Endodermal cell (in vitro differentiated cells): ENCODE results near the gene ALOX5AP. TPM values are rescaled to one million over a fixed set of nuclear protein-coding genes. Genes with fewer than 3 reads are reported as not detected.

ENCODE experiments used
- DNase-seq: peaks from one replicate; pipeline ENCODE4 v3.0.0-alpha.2; 2017
- H3K27ac ChIP-seq: 2 replicates; pipeline ENCODE4 v1.5.1; 2013; ENCODE audit warnings: mild to moderate bottlenecking, low read depth, low read length, moderate library complexity
- H3K27me3 ChIP-seq: 2 replicates; pipeline ENCODE4 v1.6.1; 2013; ENCODE audit warnings: mild to moderate bottlenecking, low read length, moderate library complexity; ENCODE audit not compliant: insufficient read depth, control insufficient read depth, poor library complexity, severe bottlenecking
- H3K36me3 ChIP-seq: 2 replicates; pipeline ENCODE4 v1.7.0; 2013; ENCODE audit warnings: mild to moderate bottlenecking, low read length, moderate library complexity; ENCODE audit not compliant: control insufficient read depth, insufficient read depth
- H3K4me1 ChIP-seq: one replicate; pipeline ENCODE4 v1.7.0; 2013; ENCODE audit warnings: low read length; ENCODE audit not compliant: control insufficient read depth, insufficient read depth
- H3K4me3 ChIP-seq: 2 replicates; pipeline ENCODE4 v1.5.1; 2013; ENCODE audit warnings: mild to moderate bottlenecking, low read length, moderate library complexity
- H3K9ac ChIP-seq: 2 replicates; pipeline ENCODE4 v1.6.1; 2013; ENCODE audit warnings: mild to moderate bottlenecking, low read length, moderate library complexity; ENCODE audit not compliant: poor library complexity, severe bottlenecking; ENCODE audit errors: extremely low read depth
- H3K9me3 ChIP-seq: 2 replicates; pipeline ENCODE4 v1.6.1; 2013; ENCODE audit warnings: mild to moderate bottlenecking, low read length, moderate library complexity; ENCODE audit not compliant: control insufficient read depth
- H3K27ac Mint-ChIP-seq: 2 replicates; pipeline ENCODE4 v1.8.0; 2020; ENCODE audit warnings: mixed read lengths
- H3K27me3 Mint-ChIP-seq: 2 replicates; pipeline ENCODE4 v1.8.0; 2021; ENCODE audit warnings: mild to moderate bottlenecking, mixed read lengths; ENCODE audit not compliant: insufficient read depth
- H3K36me3 Mint-ChIP-seq: 2 replicates; pipeline ENCODE4 v1.8.0; 2020; ENCODE audit warnings: low read depth, mixed read lengths
- H3K4me1 Mint-ChIP-seq: 2 replicates; pipeline ENCODE4 v1.8.0; 2020; ENCODE audit warnings: mixed read lengths
- H3K4me3 Mint-ChIP-seq: 2 replicates; pipeline ENCODE4 v1.8.0; 2020; ENCODE audit warnings: mild to moderate bottlenecking, moderate library complexity, mixed read lengths
- H3K9me3 Mint-ChIP-seq: 2 replicates; pipeline ENCODE4 v1.8.0; 2020; ENCODE audit warnings: mild to moderate bottlenecking, mixed read lengths
- CTCF ChIP-seq: fragments of 200-600 bp; sonication (generic); conservative IDR thresholded peaks from 2 replicates; pipeline ENCODE4 v1.5.0; 2021; ENCODE audit warnings: antibody characterized with exemption, mild to moderate bottlenecking
- WGBS, 2 experiments: methylation state at CpG; one replicate each; pipeline versions ENCODE4 v1.1.5 to v1.1.7; 2013; ENCODE audit warnings: missing lambda C conversion rate in 2 of 2, mixed read lengths in 1 of 2; ENCODE audit not compliant: insufficient coverage in 1 of 2, insufficient read length in 1 of 2; 5-methylcytosine and 5-hydroxymethylcytosine counted together
- total RNA-seq, 2 donors: library from RNA; stranded (reverse); fragmentation: NEBNext Ultra II Directional in 1 of 2; extraction: Animal tissue kit (Norgen Biotek cat#: 25700) in 1 of 2; gene quantifications; 2 replicates in 1 of 2; 3 replicates in 1 of 2; pipeline ENCODE4 v1.2.1, GENCODE V29; 2021

The ALOX5AP gene
- total RNA-seq, 2 donors from 2014 or later, result not detected

- 91 to 94% methylated on average over 6 of the region's 6 CpGs for WGBS, 2 experiments
- Histone ChIP-seq H3K9ac (no peak overlapping the region), H3K27ac (no peak overlapping the region), H3K36me3 (no peaks in the 10 kb centered on the region), H3K4me1 (no peaks in the 10 kb centered on the region), H3K27me3 (no peaks in the 10 kb centered on the region), H3K9me3 (no peaks in the 10 kb centered on the region), H3K4me3 (no peak overlapping the region)
- Mint-ChIP-seq H3K9me3 (no peaks in the 10 kb centered on the region), H3K27ac (no peak overlapping the region), H3K4me1 (peaks cover 5% of the 10 kb centered on the region), H3K27me3 (no peaks in the 10 kb centered on the region), H3K4me3 (no peak overlapping the region), H3K36me3 (no peaks in the 10 kb centered on the region)
- TF ChIP-seq CTCF, result no peak
- DNase-seq, result peak; percentile 2
Measured at GRCh38 chr13:30727491-30728355, 7.6 kb upstream of the ALOX5AP start.

- no peaks in the 10 kb centered on the region for H3K36me3 ChIP-seq
Measured at GRCh38 chr13:30729801-30730200, 5.5 kb upstream of the ALOX5AP start.

GRCh38 chr13:30730526-30730925, 4.8 kb upstream of the ALOX5AP start:
- no peak for TF ChIP-seq CTCF
- Mint-ChIP-seq H3K36me3 (no peaks in the 10 kb centered on the region), H3K4me3 (no peak overlapping the region), H3K27me3 (peaks cover 3% of the 10 kb centered on the region), H3K27ac (no peak overlapping the region), H3K9me3 (no peaks in the 10 kb centered on the region), H3K4me1 (peaks cover 5% of the 10 kb centered on the region)
- WGBS, 2 experiments, result 80 to 83% methylated on average over 3 to 7 of the region's 7 CpGs
- DNase-seq, result peak; percentile 65
- no peak overlapping the region for H3K4me3 ChIP-seq
- H3K27ac ChIP-seq, result peak overlapping the region; percentile 74
- H3K4me1 ChIP-seq, result no peaks in the 10 kb centered on the region
- no peaks in the 10 kb centered on the region for H3K27me3 ChIP-seq
- H3K9ac ChIP-seq, result no peak overlapping the region
- H3K36me3 ChIP-seq, result no peaks in the 10 kb centered on the region
- no peaks in the 10 kb centered on the region for H3K9me3 ChIP-seq

More at GRCh38 chr13:30729801-30730200, 5.5 kb upstream of the ALOX5AP start:
- Mint-ChIP-seq H3K36me3 (no peaks in the 10 kb centered on the region), H3K4me1 (peaks cover 5% of the 10 kb centered on the region), H3K27ac (no peak overlapping the region), H3K4me3 (no peak overlapping the region), H3K27me3 (no peaks in the 10 kb centered on the region), H3K9me3 (no peaks in the 10 kb centered on the region)
- H3K9me3 ChIP-seq, result no peaks in the 10 kb centered on the region
- TF ChIP-seq CTCF, result no peak
- peak; percentile 17 for DNase-seq
- H3K27me3 ChIP-seq, result no peaks in the 10 kb centered on the region
- no peak overlapping the region for H3K27ac ChIP-seq
- 95 to 96% methylated on average over 4 to 8 of the region's 8 CpGs for WGBS, 2 experiments
- no peak overlapping the region for H3K4me3 ChIP-seq
- no peak overlapping the region for H3K9ac ChIP-seq
- no peaks in the 10 kb centered on the region for H3K4me1 ChIP-seq
